Keratinocyte (primary cell): ENCODE results near the gene XRCC3.

Experiments
- CTCF ChIP-seq, 3 experiments: IDR thresholded peaks in 1 of 3; conservative IDR thresholded peaks in 1 of 3; optimal IDR thresholded peaks in 1 of 3; 2 replicates in 2 of 3; 3 replicates in 1 of 3; pipeline versions ENCODE3 to v1.5.1; 2011; ENCODE audit warnings: low read length in 3 of 3, mild to moderate bottlenecking in 3 of 3, moderate library complexity in 2 of 3, control low read depth in 1 of 3, inconsistent platforms in 1 of 3; ENCODE audit not compliant: insufficient read depth in 2 of 3; ENCODE audit errors: extremely low read depth in 1 of 3
- EZH2 ChIP-seq: IDR thresholded peaks from one replicate; pipeline ENCODE4 v1.6.1; 2012; ENCODE audit warnings: inconsistent platforms, mild to moderate bottlenecking, low read length, moderate library complexity

- TF ChIP-seq CTCF (optimal IDR thresholded peaks at IDR 0.05 in 1 of 3, IDR thresholded peaks at IDR 0.05 in 1 of 3, conservative IDR thresholded peaks at IDR 0.05 in 1 of 3; ENCODE audit: extremely low read depth in 1 of 3, insufficient read depth in 2 of 3, low read length in 3 of 3) (no peak), EZH2 (no peak)
Measured at GRCh38 chr14:103725001-103725682, 9.9 kb upstream of the XRCC3 start.
